HL-60 (cell line): ENCODE measurements around the gene LGALS3.

Source experiments
- DNase-seq, 2 experiments: peaks; one replicate each; pipeline ENCODE4 v3.0.0-alpha.2; 2010 to 2020; ENCODE audit warnings: low read depth in 1 of 2, low spot score in 1 of 2
- H3K27ac ChIP-seq: fragments of 250-450 bp; sonication (Bioruptor Pico); replicated peaks from 2 replicates; pipeline ENCODE4 v1.5.1; 2020; ENCODE audit warnings: mild to moderate bottlenecking, moderate library complexity
- H3K27me3 ChIP-seq: fragments of 250-450 bp; sonication (Bioruptor Pico); 2 replicates; pipeline ENCODE4 v1.5.1; 2021; ENCODE audit warnings: mild to moderate bottlenecking, moderate library complexity; ENCODE audit not compliant: insufficient read depth, poor library complexity, severe bottlenecking
- H3K4me3 ChIP-seq: replicated peaks from 2 replicates; pipeline ENCODE4 v1.5.1; 2011; ENCODE audit warnings: mild to moderate bottlenecking, control low read depth, low read length; ENCODE audit not compliant: insufficient read depth
- GABPA ChIP-seq: IDR thresholded peaks from 2 replicates; pipeline ENCODE4 v1.6.1; 2012; ENCODE audit warnings: low read depth
- POLR2AphosphoS5 ChIP-seq: IDR thresholded peaks from 2 replicates; pipeline ENCODE4 v1.6.1; 2012; ENCODE audit warnings: low read depth
- REST ChIP-seq: IDR thresholded peaks from 2 replicates; pipeline ENCODE4 v1.6.1; 2012; ENCODE audit warnings: low read depth; ENCODE audit not compliant: insufficient replicate concordance
- SPI1 ChIP-seq: IDR thresholded peaks from 2 replicates; pipeline ENCODE4 v1.6.1; 2012; ENCODE audit warnings: low read depth, mild to moderate bottlenecking, borderline replicate concordance
- TF ChIP-seq, protein P1 (sequence below): IDR thresholded peaks from one replicate; pipeline ENCODE4 v1.5.1; 2011; ENCODE audit warnings: low read length, control low read depth, inconsistent platforms; ENCODE audit not compliant: insufficient read depth

The LGALS3 gene

DNA sequence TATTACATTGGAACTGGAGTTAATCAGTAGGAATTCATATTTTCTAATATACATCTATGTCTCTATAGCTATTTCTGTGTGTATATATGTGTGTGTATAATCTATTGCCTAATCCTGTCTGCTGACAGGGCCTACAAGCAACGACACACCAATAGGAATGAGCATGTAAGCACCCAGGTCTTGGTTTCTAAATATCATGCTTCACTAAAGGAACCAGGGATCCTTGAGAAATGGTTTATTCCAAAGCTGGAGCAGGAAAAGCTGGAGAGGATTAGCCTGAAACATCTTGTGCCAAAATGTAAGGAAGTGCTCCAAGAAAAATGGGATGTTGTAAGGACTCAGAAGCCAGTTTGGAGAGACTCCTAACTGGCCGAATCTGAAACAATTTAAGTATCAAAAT lies 29.3 kb upstream of the LGALS3 start:
- no peak overlapping the region for H3K4me3 ChIP-seq
- no peak overlapping the region for H3K27ac ChIP-seq
- no peaks in the 10 kb centered on the region for H3K27me3 ChIP-seq
- DNase-seq = no peak
- TF ChIP-seq POLR2AphosphoS5 (no peak), REST (no peak)

DNA sequence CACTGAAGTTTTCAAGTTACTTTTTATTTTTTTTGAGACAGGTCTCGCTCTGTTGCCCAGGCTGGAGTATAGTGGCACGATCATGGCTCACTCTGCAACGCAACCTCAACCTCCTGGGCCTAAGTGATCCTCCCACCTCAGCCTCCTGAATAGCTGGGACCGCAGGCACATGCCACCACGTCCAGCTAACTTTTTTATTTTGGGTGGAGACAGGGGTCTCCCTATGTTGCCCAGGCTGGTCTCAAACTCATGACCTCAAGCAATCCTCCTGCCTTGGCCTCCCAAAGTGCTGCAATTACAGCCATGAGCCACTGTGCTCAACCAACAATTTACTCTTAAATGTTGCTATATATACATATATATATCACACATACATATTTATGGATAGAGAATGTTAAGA lies 27.4 kb upstream of the LGALS3 start:
- TF ChIP-seq POLR2AphosphoS5 (no peak), REST (no peak), GABPA (no peak), SPI1 (no peak)
- TF ChIP-seq, protein P1, sequence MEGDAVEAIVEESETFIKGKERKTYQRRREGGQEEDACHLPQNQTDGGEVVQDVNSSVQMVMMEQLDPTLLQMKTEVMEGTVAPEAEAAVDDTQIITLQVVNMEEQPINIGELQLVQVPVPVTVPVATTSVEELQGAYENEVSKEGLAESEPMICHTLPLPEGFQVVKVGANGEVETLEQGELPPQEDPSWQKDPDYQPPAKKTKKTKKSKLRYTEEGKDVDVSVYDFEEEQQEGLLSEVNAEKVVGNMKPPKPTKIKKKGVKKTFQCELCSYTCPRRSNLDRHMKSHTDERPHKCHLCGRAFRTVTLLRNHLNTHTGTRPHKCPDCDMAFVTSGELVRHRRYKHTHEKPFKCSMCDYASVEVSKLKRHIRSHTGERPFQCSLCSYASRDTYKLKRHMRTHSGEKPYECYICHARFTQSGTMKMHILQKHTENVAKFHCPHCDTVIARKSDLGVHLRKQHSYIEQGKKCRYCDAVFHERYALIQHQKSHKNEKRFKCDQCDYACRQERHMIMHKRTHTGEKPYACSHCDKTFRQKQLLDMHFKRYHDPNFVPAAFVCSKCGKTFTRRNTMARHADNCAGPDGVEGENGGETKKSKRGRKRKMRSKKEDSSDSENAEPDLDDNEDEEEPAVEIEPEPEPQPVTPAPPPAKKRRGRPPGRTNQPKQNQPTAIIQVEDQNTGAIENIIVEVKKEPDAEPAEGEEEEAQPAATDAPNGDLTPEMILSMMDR = no peak
- no peak for DNase-seq
- peak overlapping the region; percentile 55 for H3K27ac ChIP-seq
- H3K4me3 ChIP-seq = no peak overlapping the region
- H3K27me3 ChIP-seq = no peaks in the 10 kb centered on the region

DNA sequence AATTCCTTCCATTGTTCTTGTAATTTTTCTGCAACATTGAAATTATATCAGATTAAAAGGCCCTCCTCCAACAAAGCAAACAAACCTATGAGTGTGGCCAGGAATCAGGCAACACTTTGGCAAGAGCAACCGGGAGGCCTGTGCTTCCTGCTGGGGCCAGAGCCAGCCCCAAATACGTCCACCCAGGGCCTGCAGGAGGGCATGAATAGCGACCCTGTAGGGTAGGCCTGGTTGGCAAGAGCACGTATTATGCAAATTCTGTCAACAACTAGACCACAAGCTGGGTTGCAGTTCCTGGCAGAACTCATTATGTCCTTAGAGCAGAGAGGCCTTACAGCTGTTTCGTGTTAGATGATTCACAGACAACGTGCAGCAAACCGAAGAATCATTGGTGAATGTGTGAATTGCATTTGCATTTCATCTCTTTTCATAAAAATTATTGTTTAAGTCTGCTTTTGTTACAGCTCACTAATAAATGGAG lies 26.9 kb upstream of the LGALS3 start:
- Histone ChIP-seq H3K27me3 (no peaks in the 10 kb centered on the region), H3K27ac (peak overlapping the region; percentile 55), H3K4me3 (no peak overlapping the region)
- TF ChIP-seq, protein P1 = no peak
- TF ChIP-seq REST (no peak), SPI1 (no peak), POLR2AphosphoS5 (no peak), GABPA (no peak)
- peak; percentile 80 to 92 for DNase-seq
